CD14-positive monocyte (primary cell): ENCODE measurements around the gene CRAT. TPM values are rescaled to one million over a fixed set of nuclear protein-coding genes. Genes with fewer than 3 reads are reported as not detected.
A peak's percentile ranks its signal among the peaks of the same experiment; 100 is the strongest.

Experiments
- DNase-seq, 3 donors: peaks; one replicate each; pipeline ENCODE4 v3.0.0-alpha.2; 2011 to 2022
- H2AFZ ChIP-seq: 2 replicates; pipeline ENCODE4 v1.6.0; 2012; ENCODE audit warnings: mild to moderate bottlenecking, low read depth, low read length, inconsistent platforms; ENCODE audit not compliant: insufficient read depth, poor library complexity, severe bottlenecking
- H3K27ac ChIP-seq, 2 donors: 1 replicate in 1 of 2; 2 replicates in 1 of 2; pipeline ENCODE4 v1.5.1; 2012 to 2013; ENCODE audit warnings: low read length in 2 of 2, control low read depth in 1 of 2, inconsistent platforms in 1 of 2, low read depth in 1 of 2, mild to moderate bottlenecking in 1 of 2
- H3K27me3 ChIP-seq, 2 donors: one replicate each; pipeline versions ENCODE4 v1.6.0 to v1.6.1; 2011 to 2013; ENCODE audit warnings: low read length in 2 of 2; ENCODE audit not compliant: control insufficient read depth in 2 of 2, insufficient read depth in 2 of 2
- H3K36me3 ChIP-seq, 2 donors: replicated peaks in 1 of 2; 1 replicate in 1 of 2; 2 replicates in 1 of 2; pipeline versions ENCODE4 v1.5.1 to v1.6.1; 2012 to 2013; ENCODE audit warnings: low read length in 2 of 2, control low read depth in 1 of 2, inconsistent platforms in 1 of 2, mild to moderate bottlenecking in 1 of 2; ENCODE audit not compliant: insufficient read depth in 2 of 2, control insufficient read depth in 1 of 2
- H3K4me1 ChIP-seq, 2 donors: 1 replicate in 1 of 2; 2 replicates in 1 of 2; pipeline versions ENCODE4 v1.5.1 to v1.6.1; 2012 to 2013; ENCODE audit warnings: low read length in 2 of 2, control low read depth in 1 of 2, inconsistent platforms in 1 of 2, mild to moderate bottlenecking in 1 of 2, moderate library complexity in 1 of 2; ENCODE audit not compliant: insufficient read depth in 2 of 2, control insufficient read depth in 1 of 2
- H3K4me2 ChIP-seq: replicated peaks from 2 replicates; pipeline ENCODE3; 2012; ENCODE audit warnings: low read length, moderate library complexity, mild to moderate bottlenecking; ENCODE audit not compliant: poor library complexity, severe bottlenecking; ENCODE audit errors: extremely low read depth
- H3K4me3 ChIP-seq, 3 experiments: fragments of 200-600 bp in 1 of 3; sonication (generic) in 1 of 3; replicated peaks in 1 of 3; 1 replicate in 2 of 3; 2 replicates in 1 of 3; pipeline ENCODE4 v1.5.1; 2011 to 2013; ENCODE audit warnings: low read length in 3 of 3, mild to moderate bottlenecking in 3 of 3, control low read depth in 2 of 3, low read depth in 2 of 3, inconsistent platforms in 1 of 3, moderate library complexity in 1 of 3
- H3K79me2 ChIP-seq: 2 replicates; pipeline ENCODE4 v1.6.0; 2012; ENCODE audit warnings: mild to moderate bottlenecking, control low read depth, inconsistent platforms, low read length, moderate library complexity; ENCODE audit not compliant: insufficient read depth
- H3K9ac ChIP-seq: 2 replicates; pipeline ENCODE4 v1.6.0; 2017; ENCODE audit warnings: low read length, mild to moderate bottlenecking; ENCODE audit not compliant: insufficient read depth, poor library complexity, severe bottlenecking
- H3K9me3 ChIP-seq, 2 donors: replicated peaks in 1 of 2; 1 replicate in 1 of 2; 2 replicates in 1 of 2; pipeline versions ENCODE4 v1.5.1 to v1.6.1; 2012 to 2013; ENCODE audit warnings: low read length in 2 of 2, control low read depth in 1 of 2; ENCODE audit not compliant: control insufficient read depth in 1 of 2, insufficient read depth in 1 of 2
- H4K20me1 ChIP-seq: 2 replicates; pipeline ENCODE4 v1.6.0; 2012; ENCODE audit warnings: mild to moderate bottlenecking, low read length, control low read depth, moderate library complexity; ENCODE audit not compliant: insufficient read depth
- H3K27ac Mint-ChIP-seq, 7 donors: one replicate each; pipeline ENCODE4 v1.8.0; 2020; ENCODE audit warnings: mild to moderate bottlenecking in 7 of 7, mixed read lengths in 7 of 7, moderate library complexity in 6 of 7, inconsistent platforms in 2 of 7
- H3K27me3 Mint-ChIP-seq, 3 donors: one replicate each; pipeline ENCODE4 v1.8.0; 2021 to 2022; ENCODE audit warnings: low read depth in 3 of 3, mild to moderate bottlenecking in 3 of 3, mixed read lengths in 3 of 3, moderate library complexity in 3 of 3, inconsistent platforms in 1 of 3
- H3K36me3 Mint-ChIP-seq, 2 donors: one replicate each; pipeline ENCODE4 v1.8.0; 2020; ENCODE audit warnings: mixed read lengths in 2 of 2, inconsistent platforms in 1 of 2, mild to moderate bottlenecking in 1 of 2
- H3K4me1 Mint-ChIP-seq: one replicate; pipeline ENCODE4 v1.8.0; 2020; ENCODE audit warnings: mild to moderate bottlenecking, mixed read lengths
- H3K4me3 Mint-ChIP-seq, 2 donors: one replicate each; pipeline ENCODE4 v1.8.0; 2020; ENCODE audit warnings: mild to moderate bottlenecking in 2 of 2, mixed read lengths in 2 of 2, moderate library complexity in 1 of 2
- H3K9me3 Mint-ChIP-seq, 7 donors: one replicate each; pipeline ENCODE4 v1.8.0; 2020 to 2022; ENCODE audit warnings: mixed read lengths in 7 of 7, mild to moderate bottlenecking in 6 of 7, moderate library complexity in 6 of 7, inconsistent platforms in 2 of 7
- WGBS: methylation state at CpG from one replicate; pipeline ENCODE4 v1.1.5; 2013; ENCODE audit warnings: missing lambda C conversion rate; ENCODE audit not compliant: insufficient coverage; 5-methylcytosine and 5-hydroxymethylcytosine counted together
- intact Hi-C, 2 donors: fragments of 100-400 bp; cut with micrococcal nuclease; formaldehyde crosslinking; loops; one replicate each; pipeline versions ENCODE4 v1.15.0 to v1.15.1; 2023
- polyA plus RNA-seq, 3 donors: library from polyadenylated mRNA; depleted of rRNA in 1 of 3; unstranded in 2 of 3; stranded (reverse) in 1 of 3; fragments of 300-500 nt in 2 of 3; fragments of >200 nt in 1 of 3; fragmentation: Illumina TruSeq in 2 of 3; gene quantifications; 1 replicate in 2 of 3; 2 replicates in 1 of 3; pipeline ENCODE4 v1.2.3, GENCODE V29; 2012 to 2021
- TF ChIP-seq, protein P1 (sequence below): fragments of 200-600 bp; IDR thresholded peaks from one replicate; pipeline ENCODE4 v1.8.0; 2022; ENCODE audit warnings: antibody characterized with exemption, mild to moderate bottlenecking

Gene CRAT
- polyA plus RNA-seq, 3 donors, result 12.2 to 19.4 (median 15.0) TPM

DNA sequence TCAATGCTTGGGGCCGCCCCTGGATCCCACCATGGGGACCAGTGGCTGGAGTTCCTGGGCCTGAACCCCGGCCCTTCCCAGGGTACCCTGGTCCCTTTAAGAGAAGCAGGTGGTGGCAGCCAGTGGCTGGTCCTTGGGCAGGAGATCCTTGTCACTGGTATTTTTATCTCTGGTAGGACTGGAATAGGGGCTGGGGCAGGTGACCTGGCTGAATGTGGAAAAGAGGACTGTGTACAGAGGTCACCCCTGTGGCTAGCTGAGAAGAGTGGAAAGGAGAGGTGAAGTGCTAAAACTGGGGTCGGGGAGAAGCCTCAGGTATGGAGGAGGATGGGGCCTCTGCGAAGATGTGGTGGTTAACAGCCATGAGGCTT lies 7.0 kb downstream of the CRAT start:
- H3K36me3 ChIP-seq, result peaks cover 12 to 33% of the 10 kb centered on the region in 2 donors
- Mint-ChIP-seq H3K9me3 (peaks cover 0 to 3% (median 0%) of the 10 kb centered on the region in 7 donors), H3K4me3 (no peak overlapping the region), H3K36me3 (peaks cover 24 to 27% of the 10 kb centered on the region in 2 donors), H3K27me3 (peaks cover 0 to 1% (median 0%) of the 10 kb centered on the region in 3 donors), H3K27ac (peak overlapping the region in 1 of 7 donors; percentile 27), H3K4me1 (no peaks in the 10 kb centered on the region)
- 98% methylated on average over 4 of the region's 4 CpGs for WGBS
- peaks cover 2% of the 10 kb centered on the region for H3K79me2 ChIP-seq
- TF ChIP-seq, protein P1, sequence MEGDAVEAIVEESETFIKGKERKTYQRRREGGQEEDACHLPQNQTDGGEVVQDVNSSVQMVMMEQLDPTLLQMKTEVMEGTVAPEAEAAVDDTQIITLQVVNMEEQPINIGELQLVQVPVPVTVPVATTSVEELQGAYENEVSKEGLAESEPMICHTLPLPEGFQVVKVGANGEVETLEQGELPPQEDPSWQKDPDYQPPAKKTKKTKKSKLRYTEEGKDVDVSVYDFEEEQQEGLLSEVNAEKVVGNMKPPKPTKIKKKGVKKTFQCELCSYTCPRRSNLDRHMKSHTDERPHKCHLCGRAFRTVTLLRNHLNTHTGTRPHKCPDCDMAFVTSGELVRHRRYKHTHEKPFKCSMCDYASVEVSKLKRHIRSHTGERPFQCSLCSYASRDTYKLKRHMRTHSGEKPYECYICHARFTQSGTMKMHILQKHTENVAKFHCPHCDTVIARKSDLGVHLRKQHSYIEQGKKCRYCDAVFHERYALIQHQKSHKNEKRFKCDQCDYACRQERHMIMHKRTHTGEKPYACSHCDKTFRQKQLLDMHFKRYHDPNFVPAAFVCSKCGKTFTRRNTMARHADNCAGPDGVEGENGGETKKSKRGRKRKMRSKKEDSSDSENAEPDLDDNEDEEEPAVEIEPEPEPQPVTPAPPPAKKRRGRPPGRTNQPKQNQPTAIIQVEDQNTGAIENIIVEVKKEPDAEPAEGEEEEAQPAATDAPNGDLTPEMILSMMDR, result no peak
- H3K4me3 ChIP-seq, result no peak overlapping the region
- H3K4me1 ChIP-seq, result peaks cover 0 to under 1% of the 10 kb centered on the region in 2 donors
- intact Hi-C loops, result no loop called here
- no peak overlapping the region for H3K9ac ChIP-seq
- H3K4me2 ChIP-seq, result no peak overlapping the region
- no peaks in the 10 kb centered on the region for H4K20me1 ChIP-seq
- H3K27me3 ChIP-seq, result no peaks in the 10 kb centered on the region
- no peaks in the 10 kb centered on the region for H3K9me3 ChIP-seq
- H3K27ac ChIP-seq, result no peak overlapping the region
- DNase-seq, result no peak
- H2AFZ ChIP-seq, result no peak overlapping the region

DNA sequence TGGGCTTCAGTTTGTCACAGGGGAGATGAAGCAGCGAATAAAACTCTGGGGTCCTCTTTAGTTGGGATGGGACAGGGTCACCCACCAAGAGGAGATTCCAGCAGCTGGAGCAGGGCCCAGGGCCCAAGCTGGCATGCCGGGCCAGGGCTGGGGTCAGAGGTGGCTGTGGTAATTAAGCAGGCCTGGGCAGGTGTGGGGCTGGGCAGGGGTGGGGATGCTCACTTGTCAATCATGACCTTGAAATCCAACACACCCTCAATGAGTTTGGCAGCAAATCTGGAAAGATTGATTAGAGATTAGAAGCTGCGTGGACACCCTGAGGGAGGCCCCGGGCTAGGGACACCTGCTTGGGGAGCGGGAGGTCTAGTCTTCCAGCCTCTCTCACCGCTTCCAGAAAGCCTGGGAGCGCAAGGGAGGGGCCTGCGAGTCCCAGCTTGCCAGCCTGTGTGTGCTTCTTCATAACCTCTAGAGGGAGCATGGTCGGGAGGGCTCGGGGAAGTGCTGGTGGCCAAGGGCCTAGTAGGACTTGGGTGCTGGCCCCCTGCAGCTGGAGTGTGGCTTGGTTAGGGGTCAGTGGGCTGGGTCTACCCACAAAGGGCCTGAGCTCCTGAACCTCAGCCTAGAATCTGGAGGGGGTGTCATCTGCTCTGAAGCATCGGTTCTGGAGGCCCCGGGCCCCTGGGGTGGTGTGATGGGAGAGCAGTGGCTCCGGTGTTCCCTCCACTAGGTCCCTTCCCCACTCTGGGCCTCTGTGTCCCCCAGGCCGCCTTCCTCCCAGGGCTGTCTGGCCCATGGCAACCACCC lies 7.6 kb downstream of the CRAT start:
- peaks cover 15 to 37% of the 10 kb centered on the region in 2 donors for H3K36me3 ChIP-seq
- no peaks in the 10 kb centered on the region for H4K20me1 ChIP-seq
- peaks cover 29 to 32% of the 10 kb centered on the region in 2 donors for H3K36me3 Mint-ChIP-seq
- no peaks in the 10 kb centered on the region for H3K9me3 ChIP-seq
- H3K9me3 Mint-ChIP-seq, result peaks cover 0 to 3% (median 0%) of the 10 kb centered on the region in 7 donors
- WGBS, result 47% methylated on average over 8 of the region's 14 CpGs
- no peak overlapping the region for H3K27ac Mint-ChIP-seq
- H3K27me3 ChIP-seq, result no peaks in the 10 kb centered on the region
- no peaks in the 10 kb centered on the region for H3K4me1 ChIP-seq
- H3K4me3 Mint-ChIP-seq, result no peak overlapping the region
- no peak overlapping the region for H3K4me3 ChIP-seq
- intact Hi-C loops, result no loop called here
- H3K9ac ChIP-seq, result no peak overlapping the region
- peaks cover 0 to 1% (median 0%) of the 10 kb centered on the region in 3 donors for H3K27me3 Mint-ChIP-seq
- DNase-seq, result peak in 1 of 3 donors; percentile 34
- TF ChIP-seq, protein P1, result peak; percentile 65
- no peaks in the 10 kb centered on the region for H3K79me2 ChIP-seq
- no peak overlapping the region for H3K27ac ChIP-seq
- no peak overlapping the region for H3K4me2 ChIP-seq
- no peak overlapping the region for H2AFZ ChIP-seq
- no peaks in the 10 kb centered on the region for H3K4me1 Mint-ChIP-seq
